ENCODE data around the gene GPR68. TPM values are rescaled to one million over a fixed set of nuclear protein-coding genes. Genes with fewer than 3 reads are reported as not detected.

GPR68 gene
- total RNA-seq, 2 experiments from 2014 or later, result 0.13 to 0.84 TPM

GRCh38 chr14:91277546-91278382, 33.3 kb upstream of the GPR68 start:
- no TSS peak for BruUV-seq (replicated peaks)
- Histone ChIP-seq H2AFZ (ENCODE audit: low read length) (no peak overlapping the region), H3K4me3 (ENCODE audit: low read depth, low read length, poor library complexity, severe bottlenecking) (no peak overlapping the region), H3K4me1 (ENCODE audit: insufficient read depth, low read length, poor library complexity, severe bottlenecking) (peaks cover 48% of the 10 kb centered on the region), H3K9me2 (ENCODE audit: insufficient read depth, low read length) (no peaks in the 10 kb centered on the region), H3K27ac (ENCODE audit: low read depth, low read length, poor library complexity, severe bottlenecking) (peak overlapping the region; percentile 97), H3K36me3 (ENCODE audit: insufficient read depth, low read length) (peaks cover 98% of the 10 kb centered on the region), H3K4me2 (ENCODE audit: low read length) (no peak overlapping the region), H4K20me1 (ENCODE audit: insufficient read depth, low read length) (no peaks in the 10 kb centered on the region), H3K79me2 (ENCODE audit: insufficient read depth, low read depth, low read length) (no peaks in the 10 kb centered on the region), H3K9me3 (ENCODE audit: low read length) (no peaks in the 10 kb centered on the region)
- DNase-seq (ENCODE audit: low spot score), result no peak
- intact Hi-C loops (cut with micrococcal nuclease; ENCODE audit: unreplicated experiment), result no loop called here
- TF ChIP-seq EZH2phosphoT487 (IDR thresholded peaks at IDR 0.05; ENCODE audit: borderline replicate concordance, low read depth, low read length), result no peak
- TF ChIP-seq, protein P1, sequence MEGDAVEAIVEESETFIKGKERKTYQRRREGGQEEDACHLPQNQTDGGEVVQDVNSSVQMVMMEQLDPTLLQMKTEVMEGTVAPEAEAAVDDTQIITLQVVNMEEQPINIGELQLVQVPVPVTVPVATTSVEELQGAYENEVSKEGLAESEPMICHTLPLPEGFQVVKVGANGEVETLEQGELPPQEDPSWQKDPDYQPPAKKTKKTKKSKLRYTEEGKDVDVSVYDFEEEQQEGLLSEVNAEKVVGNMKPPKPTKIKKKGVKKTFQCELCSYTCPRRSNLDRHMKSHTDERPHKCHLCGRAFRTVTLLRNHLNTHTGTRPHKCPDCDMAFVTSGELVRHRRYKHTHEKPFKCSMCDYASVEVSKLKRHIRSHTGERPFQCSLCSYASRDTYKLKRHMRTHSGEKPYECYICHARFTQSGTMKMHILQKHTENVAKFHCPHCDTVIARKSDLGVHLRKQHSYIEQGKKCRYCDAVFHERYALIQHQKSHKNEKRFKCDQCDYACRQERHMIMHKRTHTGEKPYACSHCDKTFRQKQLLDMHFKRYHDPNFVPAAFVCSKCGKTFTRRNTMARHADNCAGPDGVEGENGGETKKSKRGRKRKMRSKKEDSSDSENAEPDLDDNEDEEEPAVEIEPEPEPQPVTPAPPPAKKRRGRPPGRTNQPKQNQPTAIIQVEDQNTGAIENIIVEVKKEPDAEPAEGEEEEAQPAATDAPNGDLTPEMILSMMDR (conservative IDR thresholded peaks at IDR 0.05; ENCODE audit: low read length), result no peak
- ChIA-PET CTCF (ENCODE audit: unreplicated experiment) (interaction anchor here (0.6 kb wide), 1 partner anchor 147 kb away, joined by 3 read pairs; no protein-coding TSS in a partner anchor), POLR2A (interaction anchor here (1.5 kb wide), 2 partner anchors 9 to 101 kb away, joined by 3 read pairs; no protein-coding TSS in a partner anchor)

DNA sequence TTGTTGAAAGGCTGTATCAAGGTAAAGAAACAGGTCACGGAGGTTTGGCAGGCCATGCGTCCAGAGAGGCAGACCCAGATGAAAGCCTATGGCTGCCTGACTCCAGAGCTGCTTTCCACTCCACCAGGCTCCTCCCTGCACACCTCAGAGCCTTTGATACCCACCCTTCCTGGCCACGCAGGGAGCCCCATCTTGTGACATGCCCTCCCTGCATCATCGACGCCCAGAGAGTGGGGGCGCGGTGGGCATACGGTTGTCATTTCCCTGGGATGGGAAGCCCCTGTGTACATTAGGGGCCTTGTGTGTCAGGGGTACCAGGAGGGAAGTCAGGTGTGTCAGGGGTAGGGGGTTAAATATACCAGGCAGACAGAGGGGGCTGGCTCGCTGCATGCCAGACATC, 30.3 kb upstream of the GPR68 start:
- intact Hi-C loops (cut with micrococcal nuclease; ENCODE audit: unreplicated experiment), result no loop called here
- Histone ChIP-seq H3K27ac (ENCODE audit: low read depth, low read length, poor library complexity, severe bottlenecking) (no peak overlapping the region), H4K20me1 (ENCODE audit: insufficient read depth, low read length) (no peaks in the 10 kb centered on the region), H3K4me3 (ENCODE audit: low read depth, low read length, poor library complexity, severe bottlenecking) (no peak overlapping the region), H3K9me3 (ENCODE audit: low read length) (no peaks in the 10 kb centered on the region), H3K79me2 (ENCODE audit: insufficient read depth, low read depth, low read length) (no peaks in the 10 kb centered on the region), H3K4me1 (ENCODE audit: insufficient read depth, low read length, poor library complexity, severe bottlenecking) (peaks cover 19% of the 10 kb centered on the region), H3K36me3 (ENCODE audit: insufficient read depth, low read length) (peaks cover 95% of the 10 kb centered on the region), H3K9me2 (ENCODE audit: insufficient read depth, low read length) (no peaks in the 10 kb centered on the region), H2AFZ (ENCODE audit: low read length) (no peak overlapping the region), H3K4me2 (ENCODE audit: low read length) (no peak overlapping the region)
- BruUV-seq (replicated peaks), result no TSS peak
- POLR2A ChIA-PET, result no interaction called here
- CTCF ChIA-PET (ENCODE audit: unreplicated experiment), result no interaction called here
- TF ChIP-seq, protein P1 (conservative IDR thresholded peaks at IDR 0.05; ENCODE audit: low read length), result no peak
- TF ChIP-seq EZH2phosphoT487 (IDR thresholded peaks at IDR 0.05; ENCODE audit: borderline replicate concordance, low read depth, low read length), result no peak
- DNase-seq (ENCODE audit: low spot score), result no peak

DNA sequence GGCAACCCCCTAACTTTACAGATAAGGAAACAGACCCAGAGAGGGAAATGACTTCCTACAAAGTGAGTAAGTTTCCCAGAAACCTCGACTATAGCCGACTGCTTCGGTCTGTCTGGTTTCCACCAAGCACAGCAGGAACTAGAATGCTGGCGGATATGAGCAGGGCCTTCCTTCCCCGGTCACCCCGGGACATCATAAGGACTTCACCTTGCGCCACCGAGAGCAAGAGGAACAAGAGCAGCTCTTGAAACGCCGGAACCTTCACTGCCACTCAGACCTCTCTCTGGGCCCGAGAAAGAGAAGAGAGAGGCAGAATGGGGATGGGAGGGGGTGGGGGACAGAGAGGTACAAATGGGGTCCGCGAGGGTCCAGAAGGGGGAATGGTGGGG, 29.4 kb upstream of the GPR68 start:
- Histone ChIP-seq H4K20me1 (ENCODE audit: insufficient read depth, low read length) (no peaks in the 10 kb centered on the region), H3K9me3 (ENCODE audit: low read length) (no peaks in the 10 kb centered on the region), H2AFZ (ENCODE audit: low read length) (no peak overlapping the region), H3K79me2 (ENCODE audit: insufficient read depth, low read depth, low read length) (no peaks in the 10 kb centered on the region), H3K9me2 (ENCODE audit: insufficient read depth, low read length) (no peaks in the 10 kb centered on the region), H3K27ac (ENCODE audit: low read depth, low read length, poor library complexity, severe bottlenecking) (no peak overlapping the region), H3K4me3 (ENCODE audit: low read depth, low read length, poor library complexity, severe bottlenecking) (no peak overlapping the region), H3K4me1 (ENCODE audit: insufficient read depth, low read length, poor library complexity, severe bottlenecking) (peaks cover 10% of the 10 kb centered on the region), H3K36me3 (ENCODE audit: insufficient read depth, low read length) (peaks cover 95% of the 10 kb centered on the region), H3K4me2 (ENCODE audit: low read length) (no peak overlapping the region)
- no peak for TF ChIP-seq EZH2phosphoT487 (IDR thresholded peaks at IDR 0.05; ENCODE audit: borderline replicate concordance, low read depth, low read length)
- TF ChIP-seq, protein P1 (conservative IDR thresholded peaks at IDR 0.05; ENCODE audit: low read length), result no peak
- DNase-seq (ENCODE audit: low spot score), result no peak
- POLR2A ChIA-PET, result no interaction called here
- intact Hi-C loops (cut with micrococcal nuclease; ENCODE audit: unreplicated experiment), result no loop called here
- CTCF ChIA-PET (ENCODE audit: unreplicated experiment), result no interaction called here
- BruUV-seq (replicated peaks), result no TSS peak

Measured in OCI-LY7 (cell line).